OCI-LY7 (cell line): Measurements from ENCODE around the gene PARVG. TPM values are rescaled to one million over a fixed set of nuclear protein-coding genes. Genes with fewer than 3 reads are reported as not detected.

ENCODE experiments used
- BruUV-seq: library from RNA; stranded (reverse); fragments of 400-500 nt; replicated peaks from 2 replicates; lab custom pipeline; 2021; lab: Mats Ljungman, UMichigan
- CTCF ChIA-PET: fragments of 300-600 bp; sonication (Branson Sonifier 250); formaldehyde crosslinking; loops from one replicate; lab custom pipeline; 2022; ENCODE audit warnings: antibody characterized with exemption; ENCODE audit not compliant: unreplicated experiment; lab: Charles Lee
- POLR2A ChIA-PET: fragments of 300-600 bp; sonication (Branson Sonifier 250); formaldehyde crosslinking; loops from one replicate; lab custom pipeline; 2022; ENCODE audit warnings: antibody characterized with exemption; lab: Charles Lee
- DNase-seq: peaks from one replicate; pipeline ENCODE4 v3.0.0-alpha.2; 2015; ENCODE audit warnings: low spot score
- H2AFZ ChIP-seq: fragments of 200-600 bp; sonication (generic), shearing (Covaris generic); 2 replicates; pipeline ENCODE4 v1.6.1; 2014; ENCODE audit warnings: mild to moderate bottlenecking, antibody characterized with exemption, low read length, moderate library complexity
- H3K27ac ChIP-seq: fragments of 200-600 bp; sonication (generic); 2 replicates; pipeline ENCODE4 v1.5.1; 2014; ENCODE audit warnings: mixed run types, low read depth, mild to moderate bottlenecking, moderate library complexity, low read length, inconsistent platforms; ENCODE audit not compliant: poor library complexity, severe bottlenecking
- H3K36me3 ChIP-seq: fragments of 200-600 bp; sonication (generic); 2 replicates; pipeline ENCODE4 v1.6.1; 2014; ENCODE audit warnings: mild to moderate bottlenecking, antibody characterized with exemption, low read length, moderate library complexity, mixed read lengths; ENCODE audit not compliant: insufficient read depth
- H3K4me1 ChIP-seq: fragments of 200-600 bp; sonication (generic); 2 replicates; pipeline ENCODE4 v1.5.1; 2014; ENCODE audit warnings: mild to moderate bottlenecking, low read length; ENCODE audit not compliant: insufficient read depth, poor library complexity, severe bottlenecking
- H3K4me2 ChIP-seq: fragments of 200-600 bp; sonication (generic); 2 replicates; pipeline ENCODE4 v1.6.1; 2014; ENCODE audit warnings: mild to moderate bottlenecking, low read length
- H3K4me3 ChIP-seq: fragments of 200-600 bp; sonication (generic); 2 replicates; pipeline ENCODE4 v1.5.1; 2014; ENCODE audit warnings: mild to moderate bottlenecking, low read depth, low read length; ENCODE audit not compliant: poor library complexity, severe bottlenecking
- H3K79me2 ChIP-seq: fragments of 200-600 bp; sonication (generic); 2 replicates; pipeline ENCODE4 v1.6.1; 2016; ENCODE audit warnings: low read depth, mild to moderate bottlenecking, low read length, moderate library complexity, mixed read lengths; ENCODE audit not compliant: insufficient read depth
- H3K9me2 ChIP-seq: fragments of 200-600 bp; sonication (generic); 2 replicates; pipeline ENCODE4 v1.6.1; 2016; ENCODE audit warnings: mild to moderate bottlenecking, low read length, mixed read lengths; ENCODE audit not compliant: insufficient read depth
- H3K9me3 ChIP-seq: fragments of 200-600 bp; sonication (generic); 2 replicates; pipeline ENCODE4 v1.6.1; 2014; ENCODE audit warnings: mild to moderate bottlenecking, mixed run types, low read length, mixed read lengths
- H4K20me1 ChIP-seq: fragments of 200-600 bp; sonication (generic); 2 replicates; pipeline ENCODE4 v1.6.1; 2014; ENCODE audit warnings: mild to moderate bottlenecking, antibody characterized with exemption, low read length, moderate library complexity, mixed read lengths; ENCODE audit not compliant: insufficient read depth
- CTCF ChIP-seq: fragments of 200-600 bp; sonication (generic); conservative IDR thresholded peaks from 2 replicates; pipeline ENCODE4 v1.5.1; 2014; ENCODE audit warnings: mild to moderate bottlenecking, antibody characterized with exemption, low read length, moderate library complexity, mixed read lengths
- EZH2phosphoT487 ChIP-seq: fragments of 200-600 bp; sonication (generic); IDR thresholded peaks from 2 replicates; pipeline ENCODE4 v1.6.1; 2018; ENCODE audit warnings: low read depth, borderline replicate concordance, mild to moderate bottlenecking, mixed run types, antibody characterized with exemption, low read length, moderate library complexity, mixed read lengths
- intact Hi-C: fragments of 100-400 bp; cut with micrococcal nuclease; formaldehyde crosslinking; loops from one replicate; pipeline ENCODE4 v1.10.0; 2022; ENCODE audit not compliant: unreplicated experiment
- total RNA-seq, 2 experiments: library from RNA; depleted of rRNA in 1 of 2; stranded (reverse); fragments of >200 nt in 1 of 2; shearing (Covaris generic) in 1 of 2; gene quantifications; 2 replicates each; pipeline ENCODE4 v1.2.3, GENCODE V29; 2014 to 2022

The PARVG gene
- total RNA-seq, 2 experiments from 2014 or later = 0.85 to 7.7 TPM

DNA sequence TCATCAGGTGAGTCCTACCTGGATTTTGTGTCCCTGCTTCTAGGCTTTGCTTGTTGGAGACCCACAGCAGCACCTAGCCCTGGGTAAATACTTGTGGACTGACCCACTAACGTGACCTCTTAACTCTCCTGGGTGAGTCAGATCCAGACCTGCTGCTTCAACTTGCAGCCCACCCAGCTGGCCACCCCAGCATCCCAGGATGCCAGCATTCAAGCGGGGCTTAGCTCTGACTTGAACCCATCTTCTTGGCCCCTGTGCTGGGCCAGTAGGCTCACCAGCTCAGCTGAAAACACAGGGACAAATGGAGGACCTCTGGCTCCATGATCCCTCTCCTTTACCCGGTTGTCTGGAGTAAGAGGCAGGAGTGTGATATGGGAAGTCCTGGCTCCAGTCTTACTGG, 33.5 kb downstream of the PARVG start:
- Histone ChIP-seq H3K9me3 (no peaks in the 10 kb centered on the region), H3K4me1 (no peaks in the 10 kb centered on the region), H3K36me3 (no peaks in the 10 kb centered on the region), H3K4me3 (no peak overlapping the region), H3K79me2 (no peaks in the 10 kb centered on the region), H4K20me1 (no peaks in the 10 kb centered on the region), H3K9me2 (no peaks in the 10 kb centered on the region), H3K4me2 (no peak overlapping the region), H3K27ac (no peak overlapping the region), H2AFZ (no peak overlapping the region)
- TF ChIP-seq CTCF = no peak
- no peak for TF ChIP-seq EZH2phosphoT487
- DNase-seq = no peak
- intact Hi-C loops = no loop called here
- BruUV-seq = no TSS peak
- ChIA-PET POLR2A (no interaction called here), CTCF (no interaction called here)

DNA sequence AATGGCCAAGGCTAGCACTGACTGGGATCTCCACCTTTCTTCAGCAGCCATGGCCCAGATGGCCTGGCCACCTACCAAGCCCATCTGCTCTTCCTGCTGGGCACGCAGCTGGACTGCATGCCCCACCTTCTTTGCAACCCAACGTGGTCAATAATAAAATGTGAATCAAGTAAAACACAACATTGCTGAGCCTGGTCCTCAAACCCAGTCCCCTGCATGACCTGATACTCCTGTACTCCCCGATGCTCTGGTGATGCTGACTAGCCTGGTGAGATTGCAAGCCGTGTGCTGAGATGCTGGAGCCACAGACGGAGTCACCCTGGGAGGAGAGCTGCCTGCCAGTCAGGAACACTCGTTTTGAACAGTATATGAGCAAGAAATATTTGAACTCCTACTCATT, 34.0 kb downstream of the PARVG start:
- no peak overlapping the region for H3K4me3 ChIP-seq
- no peak for DNase-seq
- H3K4me2 ChIP-seq = no peak overlapping the region
- H3K4me1 ChIP-seq = no peaks in the 10 kb centered on the region
- no peaks in the 10 kb centered on the region for H4K20me1 ChIP-seq
- TF ChIP-seq CTCF (no peak), EZH2phosphoT487 (no peak)
- no peaks in the 10 kb centered on the region for H3K9me2 ChIP-seq
- no peak overlapping the region for H3K27ac ChIP-seq
- H2AFZ ChIP-seq = no peak overlapping the region
- ChIA-PET CTCF (no interaction called here), POLR2A (no interaction called here)
- intact Hi-C loops = no loop called here
- BruUV-seq = no TSS peak
- no peaks in the 10 kb centered on the region for H3K79me2 ChIP-seq
- H3K36me3 ChIP-seq = no peaks in the 10 kb centered on the region
- no peaks in the 10 kb centered on the region for H3K9me3 ChIP-seq

DNA sequence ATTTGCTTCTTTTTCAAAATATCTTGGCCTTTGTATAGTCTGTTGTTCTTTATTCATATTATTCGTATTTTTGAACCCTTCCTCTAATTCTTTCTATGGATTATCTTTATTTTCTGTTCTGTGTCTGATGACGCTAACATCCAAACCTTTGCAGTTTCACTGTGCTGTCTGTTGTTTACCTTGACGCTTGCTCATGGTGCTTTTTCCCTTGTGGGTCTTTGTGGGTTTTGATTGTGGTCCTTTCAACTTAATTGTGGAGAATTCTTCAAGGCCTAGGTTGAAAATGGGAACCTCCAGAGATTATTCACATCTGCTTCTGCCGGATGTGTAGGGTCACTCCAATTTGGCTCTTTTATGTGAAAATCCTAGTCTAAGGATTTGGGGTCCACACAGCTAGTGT, 34.6 kb downstream of the PARVG start:
- POLR2A ChIA-PET = interaction anchor here (0.5 kb wide), 1 partner anchor 868 kb away, joined by 3 read pairs; no protein-coding TSS in a partner anchor
- Histone ChIP-seq H3K4me1 (no peaks in the 10 kb centered on the region), H3K79me2 (no peaks in the 10 kb centered on the region), H3K27ac (no peak overlapping the region), H3K4me2 (no peak overlapping the region), H3K9me2 (no peaks in the 10 kb centered on the region), H3K36me3 (no peaks in the 10 kb centered on the region), H3K9me3 (no peaks in the 10 kb centered on the region), H4K20me1 (no peaks in the 10 kb centered on the region), H2AFZ (no peak overlapping the region), H3K4me3 (no peak overlapping the region)
- intact Hi-C loops = no loop called here
- no TSS peak for BruUV-seq
- TF ChIP-seq EZH2phosphoT487 (no peak), CTCF (no peak)
- CTCF ChIA-PET = no interaction called here
- DNase-seq = no peak
